ENCODE data around the gene NLRP7. TPM values are rescaled to one million over a fixed set of nuclear protein-coding genes. Genes with fewer than 3 reads are reported as not detected.

NLRP7 gene
- total and polyA plus RNA-seq, 2 donors (not counting 1 experiment from before 2014, with no cell fraction given): 0.07 to 0.13 TPM

- Histone ChIP-seq H3K4me1 (ENCODE audit: control insufficient read depth in 2 of 2, insufficient read depth in 2 of 2, low read length in 2 of 2) (no peaks in the 10 kb centered on the region), H3K4me3 (ENCODE audit: control extremely low read depth in 1 of 5, extremely low read depth in 1 of 5, insufficient read depth in 1 of 5, low read depth in 2 of 5, low read length in 4 of 5) (no peak overlapping the region), H2AFZ (ENCODE audit: insufficient read depth, low read depth, low read length, poor library complexity, severe bottlenecking) (no peak overlapping the region), H3K79me2 (ENCODE audit: control insufficient read depth, insufficient read depth, low read length) (no peaks in the 10 kb centered on the region), H3K27ac (ENCODE audit: low read length in 2 of 2) (no peak overlapping the region), H3K9ac (ENCODE audit: low read length) (no peak overlapping the region), H4K20me1 (ENCODE audit: control insufficient read depth, insufficient read depth, low read length, poor library complexity, severe bottlenecking) (no peaks in the 10 kb centered on the region), H3K36me3 (replicated peaks in 1 of 2; ENCODE audit: control extremely low read depth in 1 of 2, control insufficient read depth in 1 of 2, extremely low read depth in 1 of 2, insufficient read depth in 2 of 2, low read length in 1 of 2) (no peaks in the 10 kb centered on the region), H3K27me3 (replicated peaks in 1 of 4; ENCODE audit: control extremely low read depth in 1 of 4, control insufficient read depth in 3 of 4, insufficient read depth in 4 of 4, low read length in 3 of 4) (peaks cover 0 to 7% (median 0%) of the 10 kb centered on the region in 4 experiments), H3K4me2 (replicated peaks; ENCODE audit: low read depth, low read length, poor library complexity, severe bottlenecking) (no peak overlapping the region), H3K9me3 (ENCODE audit: control extremely low read depth in 1 of 3, control insufficient read depth in 2 of 3, insufficient read depth in 1 of 3, low read length in 2 of 3) (peaks cover 0 to 11% (median 0%) of the 10 kb centered on the region in 3 donors)
- Mint-ChIP-seq H3K27ac (no peak overlapping the region), H3K4me3 (no peak overlapping the region), H3K27me3 (peaks cover 16% of the 10 kb centered on the region), H3K4me1 (no peaks in the 10 kb centered on the region), H3K9me3 (ENCODE audit: insufficient read depth) (no peaks in the 10 kb centered on the region)
- TF ChIP-seq EZH2 (IDR thresholded peaks at IDR 0.05; ENCODE audit: borderline replicate concordance, insufficient read depth, low read depth, low read length, poor library complexity, severe bottlenecking): no peak
- no peak for TF ChIP-seq CTCF (IDR thresholded peaks at IDR 0.05)
- no peak for ATAC-seq (ENCODE audit: low read depth)
- ChIA-PET CTCF (interaction anchor here (0.7 kb wide), 1 partner anchor 637 kb away, joined by 3 read pairs; no protein-coding TSS in a partner anchor), POLR2A (no interaction called here)
- no CpG with 5 or more reads among the region's 7 CpGs for WGBS (ENCODE audit: insufficient coverage)
- no peak for DNase-seq
- intact Hi-C loops (cut with micrococcal nuclease): no loop called here
Measured at GRCh38 chr19:54906819-54907218, 40.5 kb downstream of the NLRP7 start.

DNA sequence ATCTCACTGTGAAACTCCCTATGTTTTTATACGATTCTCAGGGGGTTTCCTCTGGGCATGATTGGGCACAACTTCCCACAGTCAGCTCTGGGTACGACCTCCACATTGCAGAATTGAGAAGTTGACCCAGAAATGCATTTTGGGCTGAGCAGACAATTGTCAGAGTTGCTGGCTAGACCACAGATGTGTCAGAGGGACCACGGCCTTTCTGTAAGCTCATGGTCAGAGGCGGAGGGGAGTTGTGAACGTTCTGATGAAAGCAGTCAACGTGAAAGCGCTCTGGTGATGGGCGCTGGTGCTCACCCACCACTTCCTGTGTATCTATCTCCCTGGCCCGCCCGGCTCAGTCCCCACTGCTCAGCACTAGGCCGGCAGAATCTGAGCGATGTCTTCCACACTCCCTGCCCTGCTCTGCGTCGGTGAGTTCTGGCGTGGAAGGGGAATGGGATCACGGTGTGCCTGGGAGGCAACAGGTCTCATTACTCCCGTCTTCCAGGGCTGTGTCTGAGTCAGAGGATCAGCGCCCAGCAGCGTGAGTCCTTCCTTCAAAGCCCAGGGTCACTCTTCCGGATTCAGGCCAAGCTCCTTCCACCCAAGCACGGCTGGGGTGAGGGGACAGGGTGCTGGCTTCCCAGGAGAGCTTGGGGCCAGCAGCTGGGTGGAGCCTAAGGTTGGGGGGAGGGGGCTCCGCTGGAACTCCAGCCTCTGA is 41.4 kb downstream of the NLRP7 start, which contains the start of gene NCR1:
NCR1 (plus strand) TSS at position 346 of the 709 bp plus-strand sequence; CDS start at position 386, 40 bp downstream.
- no peak within 1 kb of the TSS for H2AFZ ChIP-seq (ENCODE audit: insufficient read depth, low read depth, low read length, poor library complexity, severe bottlenecking)
- Mint-ChIP-seq H3K27me3 (peaks cover 13% of the 10 kb centered on the region), H3K9me3 (ENCODE audit: insufficient read depth) (no peaks in the 10 kb centered on the region), H3K4me1 (no peaks in the 10 kb centered on the region), H3K4me3 (no peak within 1 kb of the TSS), H3K27ac (no peak within 1 kb of the TSS)
- H3K9me3 ChIP-seq (ENCODE audit: control extremely low read depth in 1 of 3, control insufficient read depth in 2 of 3, insufficient read depth in 1 of 3, low read length in 2 of 3): peaks cover 0 to 11% (median 0%) of the 10 kb centered on the region in 3 donors
- WGBS (ENCODE audit: insufficient coverage): 71% methylated on average over 18 of the region's 22 CpGs
- intact Hi-C loops (cut with micrococcal nuclease): no loop called here
- H3K4me3 ChIP-seq (ENCODE audit: control extremely low read depth in 1 of 5, extremely low read depth in 1 of 5, insufficient read depth in 1 of 5, low read depth in 2 of 5, low read length in 4 of 5): peak within 1 kb of the TSS in 1 of 5 experiments; percentile 46
- no peak for ATAC-seq (ENCODE audit: low read depth)
- TF ChIP-seq EZH2 (IDR thresholded peaks at IDR 0.05; ENCODE audit: borderline replicate concordance, insufficient read depth, low read depth, low read length, poor library complexity, severe bottlenecking) (no peak), CTCF (IDR thresholded peaks at IDR 0.05) (no peak)
- no peaks in the 10 kb centered on the region for H4K20me1 ChIP-seq (ENCODE audit: control insufficient read depth, insufficient read depth, low read length, poor library complexity, severe bottlenecking)
- POLR2A ChIA-PET: no interaction called here
- no peak within 1 kb of the TSS for H3K9ac ChIP-seq (ENCODE audit: low read length)
- H3K4me1 ChIP-seq (ENCODE audit: control insufficient read depth in 2 of 2, insufficient read depth in 2 of 2, low read length in 2 of 2): no peaks in the 10 kb centered on the region
- peaks cover 0 to 7% (median 0%) of the 10 kb centered on the region in 4 experiments for H3K27me3 ChIP-seq (replicated peaks in 1 of 4; ENCODE audit: control extremely low read depth in 1 of 4, control insufficient read depth in 3 of 4, insufficient read depth in 4 of 4, low read length in 3 of 4)
- CTCF ChIA-PET: no interaction called here
- H3K4me2 ChIP-seq (replicated peaks; ENCODE audit: low read depth, low read length, poor library complexity, severe bottlenecking): peak within 1 kb of the TSS; percentile 38
- H3K36me3 ChIP-seq (replicated peaks in 1 of 2; ENCODE audit: control extremely low read depth in 1 of 2, control insufficient read depth in 1 of 2, extremely low read depth in 1 of 2, insufficient read depth in 2 of 2, low read length in 1 of 2): no peaks in the 10 kb centered on the region
- no peaks in the 10 kb centered on the region for H3K79me2 ChIP-seq (ENCODE audit: control insufficient read depth, insufficient read depth, low read length)
- no peak within 1 kb of the TSS for H3K27ac ChIP-seq (ENCODE audit: low read length in 2 of 2)
- no peak for DNase-seq
